ENCODE data around the gene NR4A1.
A peak's percentile ranks its signal among the peaks of the same experiment; 100 is the strongest.

The NR4A1 gene

GRCh38 chr12:52009081-52009751 lies 42.0 kb upstream of the NR4A1 start:
- H3K27ac ChIP-seq (ENCODE audit: insufficient read depth, low read depth, low read length, poor library complexity, severe bottlenecking) = peak overlapping the region; percentile 20

GRCh38 chr12:52010152-52010622 lies 41.1 kb upstream of the NR4A1 start:
- Histone ChIP-seq H3K4me1 (ENCODE audit: control insufficient read depth, insufficient read depth, low read length) (peaks cover 20% of the 10 kb centered on the region), H3K27me3 (ENCODE audit: control insufficient read depth, insufficient read depth, low read length, poor library complexity, severe bottlenecking) (peaks cover 55% of the 10 kb centered on the region), H3K27ac (ENCODE audit: insufficient read depth, low read depth, low read length, poor library complexity, severe bottlenecking) (peak overlapping the region; percentile 82), H3K4me3 (ENCODE audit: insufficient read depth, low read depth, low read length) (no peak overlapping the region), H3K36me3 (ENCODE audit: control insufficient read depth, insufficient read depth, low read length) (peaks cover 5% of the 10 kb centered on the region), H3K9me3 (ENCODE audit: control insufficient read depth, low read length) (no peaks in the 10 kb centered on the region)
- WGBS, 2 experiments = 5 to 6% methylated on average over 11 of the region's 11 CpGs

More at GRCh38 chr12:52009081-52009751, 42.0 kb upstream of the NR4A1 start:
- Histone ChIP-seq H3K4me3 (ENCODE audit: insufficient read depth, low read depth, low read length) (no peak overlapping the region), H3K36me3 (ENCODE audit: control insufficient read depth, insufficient read depth, low read length) (peaks cover 5% of the 10 kb centered on the region), H3K9me3 (ENCODE audit: control insufficient read depth, low read length) (no peaks in the 10 kb centered on the region), H3K27me3 (ENCODE audit: control insufficient read depth, insufficient read depth, low read length, poor library complexity, severe bottlenecking) (peaks cover 50% of the 10 kb centered on the region), H3K4me1 (ENCODE audit: control insufficient read depth, insufficient read depth, low read length) (peaks cover 20% of the 10 kb centered on the region)
- WGBS, 2 experiments = 81% methylated on average over 10 of the region's 10 CpGs

- WGBS, 2 experiments = 85 to 87% methylated on average over 8 of the region's 8 CpGs
Measured at GRCh38 chr12:52010692-52011601, 40.3 kb upstream of the NR4A1 start.

GRCh38 chr12:52011602-52012214 lies 39.5 kb upstream of the NR4A1 start:
- H3K4me1 ChIP-seq (ENCODE audit: control insufficient read depth, insufficient read depth, low read length) = peaks cover 26% of the 10 kb centered on the region
- H3K36me3 ChIP-seq (ENCODE audit: control insufficient read depth, insufficient read depth, low read length) = peaks cover 5% of the 10 kb centered on the region
- H3K9me3 ChIP-seq (ENCODE audit: control insufficient read depth, low read length) = no peaks in the 10 kb centered on the region
- H3K27ac ChIP-seq (ENCODE audit: insufficient read depth, low read depth, low read length, poor library complexity, severe bottlenecking) = no peak overlapping the region
- 95 to 96% methylated on average over 7 to 8 of the region's 8 CpGs for WGBS, 2 experiments
- peaks cover 47% of the 10 kb centered on the region for H3K27me3 ChIP-seq (ENCODE audit: control insufficient read depth, insufficient read depth, low read length, poor library complexity, severe bottlenecking)
- no peak overlapping the region for H3K4me3 ChIP-seq (ENCODE audit: insufficient read depth, low read depth, low read length)

More at GRCh38 chr12:52010692-52011601, 40.3 kb upstream of the NR4A1 start:
- peaks cover 25% of the 10 kb centered on the region for H3K4me1 ChIP-seq (ENCODE audit: control insufficient read depth, insufficient read depth, low read length)
- no peaks in the 10 kb centered on the region for H3K9me3 ChIP-seq (ENCODE audit: control insufficient read depth, low read length)
- H3K27me3 ChIP-seq (ENCODE audit: control insufficient read depth, insufficient read depth, low read length, poor library complexity, severe bottlenecking) = peaks cover 54% of the 10 kb centered on the region
- H3K36me3 ChIP-seq (ENCODE audit: control insufficient read depth, insufficient read depth, low read length) = peaks cover 5% of the 10 kb centered on the region
- peak overlapping the region; percentile 9 for H3K4me3 ChIP-seq (ENCODE audit: insufficient read depth, low read depth, low read length)
- H3K27ac ChIP-seq (ENCODE audit: insufficient read depth, low read depth, low read length, poor library complexity, severe bottlenecking) = peak overlapping the region; percentile 64

GRCh38 chr12:52013626-52014310 lies 37.5 kb upstream of the NR4A1 start:
- Histone ChIP-seq H3K36me3 (ENCODE audit: control insufficient read depth, insufficient read depth, low read length) (peaks cover 5% of the 10 kb centered on the region), H3K9me3 (ENCODE audit: control insufficient read depth, low read length) (no peaks in the 10 kb centered on the region), H3K27me3 (ENCODE audit: control insufficient read depth, insufficient read depth, low read length, poor library complexity, severe bottlenecking) (peaks cover 26% of the 10 kb centered on the region), H3K4me1 (ENCODE audit: control insufficient read depth, insufficient read depth, low read length) (peaks cover 28% of the 10 kb centered on the region), H3K27ac (ENCODE audit: insufficient read depth, low read depth, low read length, poor library complexity, severe bottlenecking) (no peak overlapping the region), H3K4me3 (ENCODE audit: insufficient read depth, low read depth, low read length) (no peak overlapping the region)
- WGBS, 2 experiments = 83 to 86% methylated on average over 16 of the region's 16 CpGs

- H3K27ac ChIP-seq (ENCODE audit: insufficient read depth, low read depth, low read length, poor library complexity, severe bottlenecking) = no peak overlapping the region
- H3K4me3 ChIP-seq (ENCODE audit: insufficient read depth, low read depth, low read length) = peak overlapping the region; percentile 13
- no peaks in the 10 kb centered on the region for H3K9me3 ChIP-seq (ENCODE audit: control insufficient read depth, low read length)
- peaks cover 5% of the 10 kb centered on the region for H3K36me3 ChIP-seq (ENCODE audit: control insufficient read depth, insufficient read depth, low read length)
- H3K4me1 ChIP-seq (ENCODE audit: control insufficient read depth, insufficient read depth, low read length) = peaks cover 21% of the 10 kb centered on the region
- WGBS, 2 experiments = 26 to 30% methylated on average over 93 of the region's 93 CpGs
- H3K27me3 ChIP-seq (ENCODE audit: control insufficient read depth, insufficient read depth, low read length, poor library complexity, severe bottlenecking) = peaks cover 22% of the 10 kb centered on the region
Measured at GRCh38 chr12:52014567-52015530, 36.4 kb upstream of the NR4A1 start.

- no peak overlapping the region for H3K27ac ChIP-seq (ENCODE audit: insufficient read depth, low read depth, low read length, poor library complexity, severe bottlenecking)
- no peaks in the 10 kb centered on the region for H3K9me3 ChIP-seq (ENCODE audit: control insufficient read depth, low read length)
- peaks cover 5% of the 10 kb centered on the region for H3K36me3 ChIP-seq (ENCODE audit: control insufficient read depth, insufficient read depth, low read length)
- peaks cover 22% of the 10 kb centered on the region for H3K27me3 ChIP-seq (ENCODE audit: control insufficient read depth, insufficient read depth, low read length, poor library complexity, severe bottlenecking)
- no peak overlapping the region for H3K4me3 ChIP-seq (ENCODE audit: insufficient read depth, low read depth, low read length)
- WGBS, 2 experiments = 83 to 88% methylated on average over 10 of the region's 10 CpGs
- peaks cover 24% of the 10 kb centered on the region for H3K4me1 ChIP-seq (ENCODE audit: control insufficient read depth, insufficient read depth, low read length)
Measured at GRCh38 chr12:52015532-52016041, 35.7 kb upstream of the NR4A1 start.

GRCh38 chr12:52018433-52019112 lies 32.7 kb upstream of the NR4A1 start:
- H3K36me3 ChIP-seq (ENCODE audit: control insufficient read depth, insufficient read depth, low read length) = no peaks in the 10 kb centered on the region
- WGBS, 2 experiments = 62 to 72% methylated on average over 4 of the region's 4 CpGs
- peaks cover 44% of the 10 kb centered on the region for H3K27me3 ChIP-seq (ENCODE audit: control insufficient read depth, insufficient read depth, low read length, poor library complexity, severe bottlenecking)
- H3K4me1 ChIP-seq (ENCODE audit: control insufficient read depth, insufficient read depth, low read length) = peaks cover 20% of the 10 kb centered on the region
- no peak overlapping the region for H3K4me3 ChIP-seq (ENCODE audit: insufficient read depth, low read depth, low read length)
- H3K27ac ChIP-seq (ENCODE audit: insufficient read depth, low read depth, low read length, poor library complexity, severe bottlenecking) = no peak overlapping the region
- no peaks in the 10 kb centered on the region for H3K9me3 ChIP-seq (ENCODE audit: control insufficient read depth, low read length)

All from ectodermal cell (in vitro differentiated cells).